IMR-90 (cell line): ENCODE results near the gene POLR3F. TPM values are rescaled to one million over a fixed set of nuclear protein-coding genes. Genes with fewer than 3 reads are reported as not detected.

ENCODE experiments used
- ATAC-seq: fragments of 200-7000 bp; cut with Tn5 transposase; 2 replicates; pipeline ENCODE4 v1.9.1; 2020; ENCODE audit warnings: low read depth, mild to moderate bottlenecking, moderate library complexity
- BruUV-seq: library from RNA; stranded (reverse); fragments of 400-500 nt; replicated peaks from 2 replicates; lab custom pipeline; 2021; lab: Mats Ljungman, UMichigan
- CTCF ChIA-PET: fragments of 300-600 bp; formaldehyde crosslinking; extraction: SDS; loops from one replicate; lab custom pipeline; 2021; ENCODE audit warnings: antibody characterized with exemption; lab: Yijun Ruan, JAX
- POLR2A ChIA-PET: fragments of 300-600 bp; sonication (Branson Sonifier 250); formaldehyde crosslinking; loops from one replicate; lab custom pipeline; 2022; ENCODE audit warnings: antibody characterized with exemption; ENCODE audit not compliant: unreplicated experiment; lab: Charles Lee
- DNase-seq: peaks from one replicate; pipeline ENCODE4 v3.0.0; 2013
- H2AFZ ChIP-seq: replicated peaks from 2 replicates; pipeline ENCODE3; 2013; ENCODE audit warnings: low read length, mild to moderate bottlenecking; ENCODE audit not compliant: poor library complexity
- H2AK5ac ChIP-seq: 2 replicates; pipeline ENCODE4 v1.6.1; 2013; ENCODE audit warnings: low read depth, low read length, inconsistent platforms
- H2AK9ac ChIP-seq: replicated peaks from 2 replicates; pipeline ENCODE3; 2013; ENCODE audit warnings: mild to moderate bottlenecking, low read depth, low read length, moderate library complexity; ENCODE audit not compliant: poor library complexity
- H2BK120ac ChIP-seq: 2 replicates; pipeline ENCODE4 v1.6.1; 2013; ENCODE audit warnings: low read depth, low read length, inconsistent platforms
- H2BK15ac ChIP-seq: 3 replicates; pipeline ENCODE4 v1.6.1; 2013; ENCODE audit warnings: low read depth, low read length, inconsistent platforms
- H2BK20ac ChIP-seq: 2 replicates; pipeline ENCODE4 v1.6.1; 2013; ENCODE audit warnings: low read depth, mild to moderate bottlenecking, inconsistent platforms, low read length, moderate library complexity
- H2BK5ac ChIP-seq: 2 replicates; pipeline ENCODE4 v1.6.1; 2013; ENCODE audit warnings: mild to moderate bottlenecking, low read depth, low read length, inconsistent platforms; ENCODE audit not compliant: poor library complexity, severe bottlenecking
- H3K14ac ChIP-seq: replicated peaks from 2 replicates; pipeline ENCODE4 v1.6.1; 2013; ENCODE audit warnings: low read depth, low read length, inconsistent platforms
- H3K18ac ChIP-seq: 2 replicates; pipeline ENCODE4 v1.6.1; 2013; ENCODE audit warnings: low read depth, low read length, control low read depth
- H3K23ac ChIP-seq: 2 replicates; pipeline ENCODE4 v1.6.1; 2013; ENCODE audit warnings: low read depth, low read length, inconsistent platforms
- H3K27ac ChIP-seq: 2 replicates; pipeline ENCODE4 v1.5.1; 2013; ENCODE audit warnings: mild to moderate bottlenecking, control low read depth, low read length; ENCODE audit not compliant: insufficient read depth
- H3K27me3 ChIP-seq: 2 replicates; pipeline ENCODE4 v1.6.1; 2013; ENCODE audit warnings: low read length; ENCODE audit not compliant: control insufficient read depth, insufficient read depth
- H3K36me3 ChIP-seq: 2 replicates; pipeline ENCODE4 v1.6.1; 2013; ENCODE audit warnings: low read length, mixed read lengths; ENCODE audit not compliant: control insufficient read depth, insufficient read depth
- H3K4ac ChIP-seq: 2 replicates; pipeline ENCODE4 v1.6.1; 2013; ENCODE audit warnings: low read depth, low read length, inconsistent platforms
- H3K4me1 ChIP-seq: 2 replicates; pipeline ENCODE4 v1.6.1; 2013; ENCODE audit warnings: low read length, mixed read lengths; ENCODE audit not compliant: control insufficient read depth, insufficient read depth
- H3K4me2 ChIP-seq: 2 replicates; pipeline ENCODE4 v1.6.1; 2013; ENCODE audit warnings: low read depth, mild to moderate bottlenecking, control low read depth, low read length, moderate library complexity
- H3K4me3 ChIP-seq: 2 replicates; pipeline ENCODE4 v1.5.1; 2013; ENCODE audit warnings: low read depth, mild to moderate bottlenecking, control low read depth, low read length, moderate library complexity; ENCODE audit not compliant: insufficient read depth
- H3K56ac ChIP-seq: 2 replicates; pipeline ENCODE4 v1.6.1; 2013; ENCODE audit warnings: low read length, inconsistent platforms; ENCODE audit not compliant: insufficient read depth; ENCODE audit errors: extremely low read depth
- H3K79me1 ChIP-seq, 2 experiments: 2 replicates each; pipeline ENCODE4 v1.6.1; 2013; ENCODE audit warnings: low read length in 2 of 2, inconsistent platforms in 1 of 2, low read depth in 1 of 2
- H3K9ac ChIP-seq: 2 replicates; pipeline ENCODE4 v1.6.1; 2013; ENCODE audit warnings: low read depth, low read length, control low read depth
- H3K9me1 ChIP-seq: 2 replicates; pipeline ENCODE4 v1.6.1; 2013; ENCODE audit warnings: low read length, inconsistent platforms; ENCODE audit not compliant: insufficient read depth
- H3K9me3 ChIP-seq: 2 replicates; pipeline ENCODE4 v1.6.1; 2013; ENCODE audit warnings: low read length; ENCODE audit not compliant: control insufficient read depth, insufficient read depth
- H4K20me1 ChIP-seq: 2 replicates; pipeline ENCODE4 v1.6.1; 2013; ENCODE audit warnings: low read length, inconsistent platforms; ENCODE audit not compliant: insufficient read depth
- H4K5ac ChIP-seq: 2 replicates; pipeline ENCODE4 v1.6.1; 2013; ENCODE audit warnings: mild to moderate bottlenecking, low read depth, low read length, control low read depth
- H4K8ac ChIP-seq, 2 experiments: 2 replicates each; pipeline ENCODE4 v1.6.1; 2013; ENCODE audit warnings: low read depth in 2 of 2, low read length in 2 of 2, control low read depth in 1 of 2, inconsistent platforms in 1 of 2
- H4K91ac ChIP-seq: 2 replicates; pipeline ENCODE4 v1.6.1; 2013; ENCODE audit warnings: low read depth, low read length, inconsistent platforms; ENCODE audit not compliant: insufficient read depth
- BHLHE40 ChIP-seq: fragments of 150-350 bp; IDR thresholded peaks from 2 replicates; pipeline ENCODE4 v1.6.1; 2016; ENCODE audit warnings: mild to moderate bottlenecking, low read depth, low read length
- CEBPB ChIP-seq: IDR thresholded peaks from 2 replicates; pipeline ENCODE4 v1.6.1; 2012; ENCODE audit warnings: low read depth, low read length, improper control_type of control experiment
- CHD1 ChIP-seq: IDR thresholded peaks from 2 replicates; pipeline ENCODE4 v1.6.1; 2012; ENCODE audit warnings: low read depth, low read length, improper control_type of control experiment
- FOS ChIP-seq: fragments of 150-350 bp; IDR thresholded peaks from 2 replicates; pipeline ENCODE4 v1.6.1; 2016; ENCODE audit warnings: low read depth, low read length
- MAFK ChIP-seq: IDR thresholded peaks from 2 replicates; pipeline ENCODE4 v1.6.1; 2012; ENCODE audit warnings: low read depth, low read length, improper control_type of control experiment
- MAZ ChIP-seq: IDR thresholded peaks from 2 replicates; pipeline ENCODE4 v1.6.1; 2012; ENCODE audit warnings: low read depth, mild to moderate bottlenecking, low read length, improper control_type of control experiment, moderate library complexity, borderline replicate concordance
- MXI1 ChIP-seq: IDR thresholded peaks from 2 replicates; pipeline ENCODE4 v1.6.1; 2012; ENCODE audit warnings: low read depth, mild to moderate bottlenecking, low read length, moderate library complexity, borderline replicate concordance
- NFE2L2 ChIP-seq: fragments of 150-350 bp; IDR thresholded peaks from 2 replicates; pipeline ENCODE4 v1.6.1; 2016; ENCODE audit warnings: low read depth, mild to moderate bottlenecking, low read length
- POLR2A ChIP-seq: IDR thresholded peaks from 2 replicates; pipeline ENCODE4 v1.6.1; 2012; ENCODE audit warnings: mild to moderate bottlenecking, low read depth, low read length
- RAD21 ChIP-seq: IDR thresholded peaks from 2 replicates; pipeline ENCODE4 v1.6.1; 2012; ENCODE audit warnings: low read length, improper control_type of control experiment
- RCOR1 ChIP-seq: IDR thresholded peaks from 2 replicates; pipeline ENCODE4 v1.6.1; 2012; ENCODE audit warnings: mild to moderate bottlenecking, low read length, improper control_type of control experiment; ENCODE audit not compliant: insufficient replicate concordance
- SMC3 ChIP-seq: fragments of 150-350 bp; IDR thresholded peaks from 2 replicates; pipeline ENCODE4 v1.6.1; 2016; ENCODE audit warnings: low read depth, mild to moderate bottlenecking, antibody characterized with exemption, low read length, moderate library complexity
- WGBS, 2 experiments: methylation state at CpG; one replicate each; pipeline versions ENCODE4 v1.1.5 to v1.1.7; 2013; ENCODE audit warnings: missing lambda C conversion rate in 2 of 2; ENCODE audit not compliant: insufficient read length in 1 of 2; ENCODE audit errors: extremely low coverage in 2 of 2; 5-methylcytosine and 5-hydroxymethylcytosine counted together
- dilution Hi-C: fragments of 300-500 bp; cut with HindIII; formaldehyde crosslinking; loops from one replicate; pipeline ENCODE4 v1.14.3; 2018; ENCODE audit warnings: low sequenced_read_pairs; ENCODE audit not compliant: unreplicated experiment
- in situ Hi-C: fragments of 300-500 bp; cut with MboI; formaldehyde crosslinking; loops from 3 replicates; pipeline ENCODE4 v1.14.3; 2019; ENCODE audit warnings: low sequenced_read_pairs, inconsistent platforms, mixed read lengths
- intact Hi-C: fragments of 100-400 bp; cut with micrococcal nuclease; formaldehyde crosslinking; loops from 2 replicates; pipeline ENCODE4 v1.10.0; 2022
- polyA plus RNA-seq, 3 experiments: library from polyadenylated mRNA; depleted of rRNA; stranded (reverse); fragments of >200 nt; gene quantifications; 2 replicates each; pipeline ENCODE4 v1.2.3, GENCODE V29; 2012; ENCODE audit warnings: low replicate concordance in 1 of 3
- total RNA-seq: library from RNA; depleted of rRNA; stranded (reverse); fragments of >200 nt; gene quantifications from 2 replicates; pipeline ENCODE4 v1.2.3, GENCODE V29; 2012
- TF ChIP-seq, protein P1 (sequence below): fragments of 150-350 bp; IDR thresholded peaks from 2 replicates; pipeline ENCODE4 v1.6.1; 2016; ENCODE audit warnings: low read depth, mild to moderate bottlenecking, low read length, moderate library complexity, borderline replicate concordance
- TF ChIP-seq, protein P2 (sequence below): conservative IDR thresholded peaks from 2 replicates; pipeline ENCODE4 v1.5.1; 2012; ENCODE audit warnings: mild to moderate bottlenecking, low read depth, low read length, improper control_type of control experiment
- TF ChIP-seq, protein P3 (sequence below): fragments of 150-350 bp; IDR thresholded peaks from 2 replicates; pipeline ENCODE4 v1.6.1; 2017; ENCODE audit warnings: mild to moderate bottlenecking, antibody characterized with exemption, low read length, low read depth

Gene POLR3F
- total and polyA plus RNA-seq, 2 of the 4 experiments (the other 2 are of a cell fraction), result 5.7 to 7.2 TPM

DNA sequence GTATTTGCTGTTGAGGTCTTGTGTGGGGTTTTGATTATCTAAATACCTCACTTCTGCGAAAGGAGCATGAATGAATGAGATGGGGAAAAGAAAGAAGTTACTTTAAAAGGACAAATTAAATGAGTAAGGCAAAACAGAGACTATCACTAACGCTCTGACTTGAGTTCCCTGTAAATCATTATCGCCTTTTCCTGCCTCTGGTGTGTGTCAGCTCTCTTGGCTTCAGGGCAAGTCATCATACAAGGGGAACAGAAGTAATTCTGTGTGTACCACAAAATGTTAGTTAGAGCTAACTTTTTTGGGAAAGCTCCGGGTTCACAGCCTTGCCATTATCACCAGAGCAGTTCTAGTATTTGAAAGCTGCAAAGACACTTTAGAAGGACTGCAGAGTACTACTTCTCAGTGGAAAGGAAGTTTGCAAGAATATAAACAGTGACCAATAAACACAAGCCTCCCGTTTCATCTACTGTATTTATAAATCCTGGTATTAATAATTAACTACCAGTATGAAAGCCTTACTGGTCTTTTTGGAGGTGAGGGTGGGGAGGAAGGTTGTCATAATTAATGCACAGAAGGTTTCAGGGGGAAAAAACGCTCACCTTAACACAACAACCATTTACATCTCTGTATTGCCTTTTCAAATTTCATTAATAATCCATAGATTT, 1.5 kb upstream of the POLR3F start:
- BruUV-seq, result no TSS peak
- Histone ChIP-seq H2BK15ac (no peak overlapping the region), H3K14ac (no peak overlapping the region), H3K23ac (no peak overlapping the region), H4K91ac (no peak overlapping the region), H2BK120ac (no peak overlapping the region), H3K9me3 (no peaks in the 10 kb centered on the region), H3K4ac (no peak overlapping the region), H4K8ac (peak overlapping the region; percentile 66 to 82), H2BK5ac (no peak overlapping the region), H3K27me3 (no peaks in the 10 kb centered on the region), H4K20me1 (no peaks in the 10 kb centered on the region), H2AFZ (no peak overlapping the region), H2AK5ac (no peak overlapping the region), H3K36me3 (peaks cover 2% of the 10 kb centered on the region; the same call in 1 of the 2 replicates), H3K9me1 (no peaks in the 10 kb centered on the region), H3K56ac (no peak overlapping the region), H3K9ac (no peak overlapping the region), H3K4me1 (peaks cover 1% of the 10 kb centered on the region; the same call in 1 of the 2 replicates), H2AK9ac (no peak overlapping the region), H3K4me3 (no peak overlapping the region), H3K27ac (no peak overlapping the region), H3K4me2 (peak overlapping the region; percentile 85; the same call in 1 of the 2 replicates), H4K5ac (peak overlapping the region; percentile 66; the same call in 1 of the 2 replicates), H3K79me1 (peaks cover 10 to 25% of the 10 kb centered on the region in 2 experiments), H2BK20ac (no peak overlapping the region), H3K18ac (no peak overlapping the region)
- DNase-seq, result no peak
- in situ Hi-C loops, result no loop called here
- ChIA-PET CTCF (no interaction called here), POLR2A (no interaction called here)
- WGBS, 2 experiments, result 75% methylated on average over 2 of the region's 6 CpGs; no CpG with 5 or more reads in 1 of the 2 experiments
- intact Hi-C loops, result loop anchor here (2.0 to 10.0 kb wide), 2 partner anchors 41 to 161 kb away; partner anchors contain the start of gene SEC23B
- TF ChIP-seq MXI1, result no peak
- no peak for TF ChIP-seq BHLHE40
- no peak for TF ChIP-seq CHD1
- no peak for TF ChIP-seq FOS
- no peak for TF ChIP-seq NFE2L2
- TF ChIP-seq SMC3, result no peak
- TF ChIP-seq RCOR1, result no peak
- TF ChIP-seq, protein P1, sequence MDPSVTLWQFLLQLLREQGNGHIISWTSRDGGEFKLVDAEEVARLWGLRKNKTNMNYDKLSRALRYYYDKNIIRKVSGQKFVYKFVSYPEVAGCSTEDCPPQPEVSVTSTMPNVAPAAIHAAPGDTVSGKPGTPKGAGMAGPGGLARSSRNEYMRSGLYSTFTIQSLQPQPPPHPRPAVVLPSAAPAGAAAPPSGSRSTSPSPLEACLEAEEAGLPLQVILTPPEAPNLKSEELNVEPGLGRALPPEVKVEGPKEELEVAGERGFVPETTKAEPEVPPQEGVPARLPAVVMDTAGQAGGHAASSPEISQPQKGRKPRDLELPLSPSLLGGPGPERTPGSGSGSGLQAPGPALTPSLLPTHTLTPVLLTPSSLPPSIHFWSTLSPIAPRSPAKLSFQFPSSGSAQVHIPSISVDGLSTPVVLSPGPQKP, result no peak
- TF ChIP-seq POLR2A, result no peak
- no peak for TF ChIP-seq MAZ
- no peak for TF ChIP-seq MAFK
- no peak for TF ChIP-seq RAD21
- TF ChIP-seq, protein P2, sequence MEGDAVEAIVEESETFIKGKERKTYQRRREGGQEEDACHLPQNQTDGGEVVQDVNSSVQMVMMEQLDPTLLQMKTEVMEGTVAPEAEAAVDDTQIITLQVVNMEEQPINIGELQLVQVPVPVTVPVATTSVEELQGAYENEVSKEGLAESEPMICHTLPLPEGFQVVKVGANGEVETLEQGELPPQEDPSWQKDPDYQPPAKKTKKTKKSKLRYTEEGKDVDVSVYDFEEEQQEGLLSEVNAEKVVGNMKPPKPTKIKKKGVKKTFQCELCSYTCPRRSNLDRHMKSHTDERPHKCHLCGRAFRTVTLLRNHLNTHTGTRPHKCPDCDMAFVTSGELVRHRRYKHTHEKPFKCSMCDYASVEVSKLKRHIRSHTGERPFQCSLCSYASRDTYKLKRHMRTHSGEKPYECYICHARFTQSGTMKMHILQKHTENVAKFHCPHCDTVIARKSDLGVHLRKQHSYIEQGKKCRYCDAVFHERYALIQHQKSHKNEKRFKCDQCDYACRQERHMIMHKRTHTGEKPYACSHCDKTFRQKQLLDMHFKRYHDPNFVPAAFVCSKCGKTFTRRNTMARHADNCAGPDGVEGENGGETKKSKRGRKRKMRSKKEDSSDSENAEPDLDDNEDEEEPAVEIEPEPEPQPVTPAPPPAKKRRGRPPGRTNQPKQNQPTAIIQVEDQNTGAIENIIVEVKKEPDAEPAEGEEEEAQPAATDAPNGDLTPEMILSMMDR, result no peak
- no peak for TF ChIP-seq CEBPB
- TF ChIP-seq, protein P3, sequence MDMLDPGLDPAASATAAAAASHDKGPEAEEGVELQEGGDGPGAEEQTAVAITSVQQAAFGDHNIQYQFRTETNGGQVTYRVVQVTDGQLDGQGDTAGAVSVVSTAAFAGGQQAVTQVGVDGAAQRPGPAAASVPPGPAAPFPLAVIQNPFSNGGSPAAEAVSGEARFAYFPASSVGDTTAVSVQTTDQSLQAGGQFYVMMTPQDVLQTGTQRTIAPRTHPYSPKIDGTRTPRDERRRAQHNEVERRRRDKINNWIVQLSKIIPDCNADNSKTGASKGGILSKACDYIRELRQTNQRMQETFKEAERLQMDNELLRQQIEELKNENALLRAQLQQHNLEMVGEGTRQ, result no peak
- dilution Hi-C loops, result no loop called here
- no peak for ATAC-seq
